Measurements from ENCODE around the gene PNPLA5. TPM values are rescaled to one million over a fixed set of nuclear protein-coding genes. Genes with fewer than 3 reads are reported as not detected.

Gene PNPLA5
- total and polyA plus RNA-seq, 2 of the 8 experiments (the other 6 are each of a cell fraction or from before 2014, with no cell fraction given): 3.9 to 6.8 TPM

DNA sequence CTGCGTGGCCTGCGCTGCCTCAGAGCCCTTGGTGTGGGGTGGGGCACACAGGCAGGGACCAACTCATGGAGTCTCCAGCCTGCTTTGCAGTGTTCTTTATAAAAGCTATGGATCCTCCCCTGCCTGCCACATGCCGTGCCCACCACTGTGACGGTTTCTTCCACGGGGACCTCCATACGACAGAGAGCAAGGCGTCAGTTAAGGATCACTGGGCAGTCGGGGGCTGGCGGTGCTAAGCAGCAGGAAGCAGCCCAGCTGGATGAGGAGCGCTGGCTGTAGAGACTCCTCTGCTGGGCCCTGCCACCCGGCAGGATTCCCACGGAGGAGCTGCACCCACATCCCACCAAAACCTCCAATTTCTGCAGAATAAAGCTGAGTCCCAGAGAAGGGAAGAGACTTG lies 56.6 kb downstream of the PNPLA5 start (continued):
- no peak for TF ChIP-seq RNF2 (IDR thresholded peaks at IDR 0.05; ENCODE audit: borderline replicate concordance, low read depth, low read length, missing control alignments, poor library complexity, severe bottlenecking)
